IMR-90 (cell line): ENCODE data around the gene CMTM7. TPM values are rescaled to one million over a fixed set of nuclear protein-coding genes. Genes with fewer than 3 reads are reported as not detected.

Source experiments
- ATAC-seq: fragments of 200-7000 bp; cut with Tn5 transposase; 2 replicates; pipeline ENCODE4 v1.9.1; 2020; ENCODE audit warnings: low read depth, mild to moderate bottlenecking, moderate library complexity
- BruUV-seq: library from RNA; stranded (reverse); fragments of 400-500 nt; replicated peaks from 2 replicates; lab custom pipeline; 2021; lab: Mats Ljungman, UMichigan
- CTCF ChIA-PET: fragments of 300-600 bp; formaldehyde crosslinking; extraction: SDS; loops from one replicate; lab custom pipeline; 2021; ENCODE audit warnings: antibody characterized with exemption; lab: Yijun Ruan, JAX
- POLR2A ChIA-PET: fragments of 300-600 bp; sonication (Branson Sonifier 250); formaldehyde crosslinking; loops from one replicate; lab custom pipeline; 2022; ENCODE audit warnings: antibody characterized with exemption; ENCODE audit not compliant: unreplicated experiment; lab: Charles Lee
- DNase-seq: peaks from one replicate; pipeline ENCODE4 v3.0.0; 2013
- H2AFZ ChIP-seq: replicated peaks from 2 replicates; pipeline ENCODE3; 2013; ENCODE audit warnings: low read length, mild to moderate bottlenecking; ENCODE audit not compliant: poor library complexity
- H2AK5ac ChIP-seq: 2 replicates; pipeline ENCODE4 v1.6.1; 2013; ENCODE audit warnings: low read depth, low read length, inconsistent platforms
- H2AK9ac ChIP-seq: replicated peaks from 2 replicates; pipeline ENCODE3; 2013; ENCODE audit warnings: mild to moderate bottlenecking, low read depth, low read length, moderate library complexity; ENCODE audit not compliant: poor library complexity
- H2BK120ac ChIP-seq: 2 replicates; pipeline ENCODE4 v1.6.1; 2013; ENCODE audit warnings: low read depth, low read length, inconsistent platforms
- H2BK15ac ChIP-seq: 3 replicates; pipeline ENCODE4 v1.6.1; 2013; ENCODE audit warnings: low read depth, low read length, inconsistent platforms
- H2BK20ac ChIP-seq: 2 replicates; pipeline ENCODE4 v1.6.1; 2013; ENCODE audit warnings: low read depth, mild to moderate bottlenecking, inconsistent platforms, low read length, moderate library complexity
- H2BK5ac ChIP-seq: 2 replicates; pipeline ENCODE4 v1.6.1; 2013; ENCODE audit warnings: mild to moderate bottlenecking, low read depth, low read length, inconsistent platforms; ENCODE audit not compliant: poor library complexity, severe bottlenecking
- H3K14ac ChIP-seq: replicated peaks from 2 replicates; pipeline ENCODE4 v1.6.1; 2013; ENCODE audit warnings: low read depth, low read length, inconsistent platforms
- H3K18ac ChIP-seq: 2 replicates; pipeline ENCODE4 v1.6.1; 2013; ENCODE audit warnings: low read depth, low read length, control low read depth
- H3K23ac ChIP-seq: 2 replicates; pipeline ENCODE4 v1.6.1; 2013; ENCODE audit warnings: low read depth, low read length, inconsistent platforms
- H3K27ac ChIP-seq: 2 replicates; pipeline ENCODE4 v1.5.1; 2013; ENCODE audit warnings: mild to moderate bottlenecking, control low read depth, low read length; ENCODE audit not compliant: insufficient read depth
- H3K27me3 ChIP-seq: 2 replicates; pipeline ENCODE4 v1.6.1; 2013; ENCODE audit warnings: low read length; ENCODE audit not compliant: control insufficient read depth, insufficient read depth
- H3K36me3 ChIP-seq: 2 replicates; pipeline ENCODE4 v1.6.1; 2013; ENCODE audit warnings: low read length, mixed read lengths; ENCODE audit not compliant: control insufficient read depth, insufficient read depth
- H3K4ac ChIP-seq: 2 replicates; pipeline ENCODE4 v1.6.1; 2013; ENCODE audit warnings: low read depth, low read length, inconsistent platforms
- H3K4me1 ChIP-seq: 2 replicates; pipeline ENCODE4 v1.6.1; 2013; ENCODE audit warnings: low read length, mixed read lengths; ENCODE audit not compliant: control insufficient read depth, insufficient read depth
- H3K4me2 ChIP-seq: 2 replicates; pipeline ENCODE4 v1.6.1; 2013; ENCODE audit warnings: low read depth, mild to moderate bottlenecking, control low read depth, low read length, moderate library complexity
- H3K4me3 ChIP-seq: 2 replicates; pipeline ENCODE4 v1.5.1; 2013; ENCODE audit warnings: low read depth, mild to moderate bottlenecking, control low read depth, low read length, moderate library complexity; ENCODE audit not compliant: insufficient read depth
- H3K56ac ChIP-seq: 2 replicates; pipeline ENCODE4 v1.6.1; 2013; ENCODE audit warnings: low read length, inconsistent platforms; ENCODE audit not compliant: insufficient read depth; ENCODE audit errors: extremely low read depth
- H3K79me1 ChIP-seq, 2 experiments: 2 replicates each; pipeline ENCODE4 v1.6.1; 2013; ENCODE audit warnings: low read length in 2 of 2, inconsistent platforms in 1 of 2, low read depth in 1 of 2
- H3K9ac ChIP-seq: 2 replicates; pipeline ENCODE4 v1.6.1; 2013; ENCODE audit warnings: low read depth, low read length, control low read depth
- H3K9me1 ChIP-seq: 2 replicates; pipeline ENCODE4 v1.6.1; 2013; ENCODE audit warnings: low read length, inconsistent platforms; ENCODE audit not compliant: insufficient read depth
- H3K9me3 ChIP-seq: 2 replicates; pipeline ENCODE4 v1.6.1; 2013; ENCODE audit warnings: low read length; ENCODE audit not compliant: control insufficient read depth, insufficient read depth
- H4K20me1 ChIP-seq: 2 replicates; pipeline ENCODE4 v1.6.1; 2013; ENCODE audit warnings: low read length, inconsistent platforms; ENCODE audit not compliant: insufficient read depth
- H4K5ac ChIP-seq: 2 replicates; pipeline ENCODE4 v1.6.1; 2013; ENCODE audit warnings: mild to moderate bottlenecking, low read depth, low read length, control low read depth
- H4K8ac ChIP-seq, 2 experiments: 2 replicates each; pipeline ENCODE4 v1.6.1; 2013; ENCODE audit warnings: low read depth in 2 of 2, low read length in 2 of 2, control low read depth in 1 of 2, inconsistent platforms in 1 of 2
- H4K91ac ChIP-seq: 2 replicates; pipeline ENCODE4 v1.6.1; 2013; ENCODE audit warnings: low read depth, low read length, inconsistent platforms; ENCODE audit not compliant: insufficient read depth
- FOS ChIP-seq: fragments of 150-350 bp; IDR thresholded peaks from 2 replicates; pipeline ENCODE4 v1.6.1; 2016; ENCODE audit warnings: low read depth, low read length
- RFX5 ChIP-seq: IDR thresholded peaks from 2 replicates; pipeline ENCODE4 v1.8.0; 2012; ENCODE audit warnings: low read depth, mild to moderate bottlenecking, low read length, moderate library complexity
- WGBS, 2 experiments: methylation state at CpG; one replicate each; pipeline versions ENCODE4 v1.1.5 to v1.1.7; 2013; ENCODE audit warnings: missing lambda C conversion rate in 2 of 2; ENCODE audit not compliant: insufficient read length in 1 of 2; ENCODE audit errors: extremely low coverage in 2 of 2; 5-methylcytosine and 5-hydroxymethylcytosine counted together
- dilution Hi-C: fragments of 300-500 bp; cut with HindIII; formaldehyde crosslinking; loops from one replicate; pipeline ENCODE4 v1.14.3; 2018; ENCODE audit warnings: low sequenced_read_pairs; ENCODE audit not compliant: unreplicated experiment
- in situ Hi-C: fragments of 300-500 bp; cut with MboI; formaldehyde crosslinking; loops from 3 replicates; pipeline ENCODE4 v1.14.3; 2019; ENCODE audit warnings: low sequenced_read_pairs, inconsistent platforms, mixed read lengths
- intact Hi-C: fragments of 100-400 bp; cut with micrococcal nuclease; formaldehyde crosslinking; loops from 2 replicates; pipeline ENCODE4 v1.10.0; 2022
- polyA plus RNA-seq, 3 experiments: library from polyadenylated mRNA; depleted of rRNA; stranded (reverse); fragments of >200 nt; gene quantifications; 2 replicates each; pipeline ENCODE4 v1.2.3, GENCODE V29; 2012; ENCODE audit warnings: low replicate concordance in 1 of 3
- total RNA-seq: library from RNA; depleted of rRNA; stranded (reverse); fragments of >200 nt; gene quantifications from 2 replicates; pipeline ENCODE4 v1.2.3, GENCODE V29; 2012

Gene CMTM7
- total and polyA plus RNA-seq, 2 of the 4 experiments (the other 2 are of a cell fraction) = 3.4 to 31.4 TPM

DNA sequence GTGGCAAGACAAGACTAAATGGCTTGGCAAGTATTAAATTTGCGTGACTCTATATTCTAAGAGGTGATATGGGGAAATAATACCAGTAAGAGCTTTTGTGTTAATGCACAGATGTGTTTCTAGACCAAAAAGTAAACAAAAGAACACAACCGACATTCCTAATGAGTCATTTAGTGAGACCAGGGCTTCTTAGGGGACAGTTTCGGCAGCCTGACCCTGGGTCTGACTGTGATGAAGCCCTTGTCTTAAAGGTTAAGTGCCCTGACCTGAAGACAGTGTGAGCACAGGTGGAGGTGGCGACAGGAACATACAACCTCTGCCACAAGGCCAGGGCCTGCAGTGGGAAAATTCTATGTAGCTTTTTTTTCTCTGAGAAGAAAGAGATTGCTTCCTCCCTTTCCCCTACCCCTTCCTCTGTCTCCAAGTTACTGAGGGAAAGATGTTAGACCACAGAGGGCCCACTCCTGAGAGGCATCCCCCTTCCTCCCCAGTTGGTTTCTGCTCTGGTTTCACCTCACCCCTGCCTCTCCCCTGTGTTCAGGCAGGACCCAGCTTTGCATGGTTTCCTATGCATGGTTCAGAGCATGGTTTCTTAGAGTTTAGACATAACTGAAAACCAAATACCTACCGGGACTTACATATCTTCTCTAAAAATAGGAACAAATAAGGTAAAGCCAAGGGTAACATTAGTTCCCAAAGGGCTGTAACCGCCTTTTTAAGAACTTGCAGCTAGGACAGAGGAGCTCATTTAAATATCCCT, 24.8 kb upstream of the CMTM7 start:
- Histone ChIP-seq H3K4me3 (no peak overlapping the region), H3K4me2 (no peak overlapping the region), H2AK5ac (no peak overlapping the region; the same call in 1 of the 2 replicates), H3K36me3 (no peaks in the 10 kb centered on the region), H3K18ac (no peak overlapping the region), H3K56ac (no peak overlapping the region), H3K79me1 (no peaks in the 10 kb centered on the region), H3K27me3 (peaks cover 19% of the 10 kb centered on the region), H3K9me1 (peaks cover 4% of the 10 kb centered on the region; the same call in 1 of the 2 replicates), H4K91ac (0 out of 2 replicates have a peak overlapping the region, but pooled peaks have one; percentile 21), H2BK20ac (no peak overlapping the region), H3K9me3 (no peaks in the 10 kb centered on the region), H3K14ac (no peak overlapping the region), H3K4ac (no peak overlapping the region), H2BK15ac (no peak overlapping the region), H3K23ac (peak overlapping the region; percentile 31; the same call in 1 of the 2 replicates), H4K20me1 (no peaks in the 10 kb centered on the region), H2BK120ac (peak overlapping the region; percentile 83), H4K5ac (no peak overlapping the region), H2BK5ac (no peak overlapping the region), H3K27ac (no peak overlapping the region), H2AFZ (no peak overlapping the region), H2AK9ac (no peak overlapping the region), H4K8ac (no peak overlapping the region), H3K4me1 (peaks cover 2% of the 10 kb centered on the region; the same call in 1 of the 2 replicates), H3K9ac (no peak overlapping the region)
- CTCF ChIA-PET = no interaction called here
- in situ Hi-C loops = no loop called here
- no peak for TF ChIP-seq FOS
- no peak for TF ChIP-seq RFX5
- BruUV-seq = no TSS peak
- no CpG with 5 or more reads among the region's 6 CpGs for WGBS, 2 experiments
- POLR2A ChIA-PET = no interaction called here
- dilution Hi-C loops = no loop called here
- DNase-seq = peak; percentile 43
- intact Hi-C loops = no loop called here
- ATAC-seq = peak; percentile 70
